Raji (cell line): ENCODE results near the gene TOR4A.

Experiments used
- POLR2A ChIP-seq: IDR thresholded peaks from 2 replicates; pipeline ENCODE4 v1.6.1; 2011; ENCODE audit warnings: low read depth, low read length, control low read depth; ENCODE audit not compliant: insufficient read depth

The TOR4A gene

DNA sequence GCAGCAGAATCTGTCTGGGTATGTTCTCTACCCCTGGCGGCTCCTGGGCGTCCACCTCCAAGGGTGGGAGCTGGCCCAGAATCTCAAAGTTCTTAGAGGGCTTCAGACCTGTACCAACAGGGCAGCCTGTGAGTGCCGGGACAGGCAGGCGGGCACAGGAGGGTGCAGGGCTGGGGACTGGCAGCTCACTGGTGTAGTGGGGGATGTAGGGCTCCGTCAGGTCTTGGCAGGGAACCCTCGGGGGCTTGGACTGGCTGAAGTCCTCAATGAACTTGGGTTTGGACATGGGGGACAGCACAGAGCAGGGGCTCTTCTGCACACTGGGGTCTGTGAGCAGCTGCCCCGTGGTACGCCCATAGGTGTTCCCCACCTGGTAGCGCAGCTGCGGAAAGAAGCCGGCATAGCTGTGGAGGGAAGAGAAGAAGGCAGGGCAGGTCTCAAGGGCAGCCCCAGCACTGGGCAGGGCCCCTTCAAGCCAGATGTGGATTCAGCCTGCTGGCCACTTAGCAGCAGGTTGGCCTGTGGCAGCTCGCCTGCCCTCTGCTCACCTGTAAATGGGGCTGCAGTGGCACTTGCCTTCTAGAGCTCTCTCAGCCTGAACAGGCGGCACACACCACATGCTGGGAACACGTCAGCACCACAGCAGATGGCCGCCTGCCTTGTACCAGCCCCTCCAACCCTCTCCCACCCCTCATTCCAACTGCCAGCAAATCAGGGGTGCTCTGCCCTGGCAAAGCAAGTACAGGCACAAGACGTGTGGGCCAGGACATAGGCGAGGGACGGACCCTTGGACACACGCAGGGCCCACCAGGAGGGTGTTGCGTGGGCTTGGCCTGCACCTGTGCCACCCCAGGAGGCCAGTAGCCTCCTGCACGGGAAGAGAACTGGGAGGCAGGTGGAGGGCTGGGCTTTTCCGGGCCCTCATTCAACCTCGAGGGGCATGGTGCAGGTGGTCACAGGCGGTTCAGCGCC lies 31.8 kb upstream of the TOR4A start:
- TF ChIP-seq POLR2A = no peak

DNA sequence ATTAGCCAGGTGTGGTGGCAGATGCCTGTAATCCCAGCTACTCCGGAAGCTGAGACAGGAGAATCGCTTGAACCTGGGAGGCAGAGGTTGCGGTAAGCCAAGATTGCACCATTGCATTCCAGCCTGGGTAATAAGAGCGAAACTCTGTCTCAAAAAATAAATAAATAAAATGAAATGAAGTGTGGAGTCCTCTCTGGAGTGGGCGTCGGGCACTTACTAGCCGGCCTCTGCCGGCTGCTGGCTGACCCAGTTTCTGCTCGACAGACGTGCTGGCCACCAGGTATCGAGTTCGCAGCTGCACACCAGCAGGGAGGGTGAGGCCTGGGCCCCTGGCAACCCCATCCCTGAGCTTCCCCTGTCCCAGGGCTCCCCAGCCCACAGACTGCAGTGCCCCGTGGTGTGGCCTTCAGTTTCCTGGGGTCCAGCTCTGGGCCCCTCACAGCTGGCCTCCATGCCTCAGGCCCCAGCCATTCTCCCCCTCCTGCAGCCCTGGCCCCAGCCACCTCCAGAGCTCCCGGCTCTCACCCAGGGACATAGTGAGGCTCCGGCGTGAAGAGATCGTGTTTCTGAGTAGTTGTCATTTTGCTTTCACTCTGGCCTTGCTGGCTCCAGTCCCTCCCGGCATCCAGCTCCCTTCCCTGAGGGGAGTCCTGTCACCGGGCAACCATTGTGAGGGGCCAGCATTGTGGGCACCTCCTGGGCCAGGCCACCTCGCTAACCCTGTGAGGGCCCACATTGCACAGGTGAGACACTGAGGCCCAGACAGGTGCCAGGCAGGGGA lies 30.2 kb upstream of the TOR4A start:
- TF ChIP-seq POLR2A = no peak

DNA sequence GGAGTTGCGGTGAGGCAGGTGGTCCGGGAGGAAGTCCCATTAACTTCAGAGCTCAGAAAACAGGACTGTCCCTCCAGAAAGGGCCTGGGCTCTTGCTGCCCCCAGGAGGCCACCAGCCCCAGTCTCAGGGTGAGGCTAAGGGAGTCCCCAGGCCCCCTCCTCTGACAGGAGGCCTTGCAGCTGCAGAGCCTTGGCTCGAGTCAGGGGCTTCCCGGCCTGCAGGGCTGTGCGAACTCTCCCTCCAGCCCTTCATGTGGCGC lies 29.7 kb upstream of the TOR4A start:
- no peak for TF ChIP-seq POLR2A

DNA sequence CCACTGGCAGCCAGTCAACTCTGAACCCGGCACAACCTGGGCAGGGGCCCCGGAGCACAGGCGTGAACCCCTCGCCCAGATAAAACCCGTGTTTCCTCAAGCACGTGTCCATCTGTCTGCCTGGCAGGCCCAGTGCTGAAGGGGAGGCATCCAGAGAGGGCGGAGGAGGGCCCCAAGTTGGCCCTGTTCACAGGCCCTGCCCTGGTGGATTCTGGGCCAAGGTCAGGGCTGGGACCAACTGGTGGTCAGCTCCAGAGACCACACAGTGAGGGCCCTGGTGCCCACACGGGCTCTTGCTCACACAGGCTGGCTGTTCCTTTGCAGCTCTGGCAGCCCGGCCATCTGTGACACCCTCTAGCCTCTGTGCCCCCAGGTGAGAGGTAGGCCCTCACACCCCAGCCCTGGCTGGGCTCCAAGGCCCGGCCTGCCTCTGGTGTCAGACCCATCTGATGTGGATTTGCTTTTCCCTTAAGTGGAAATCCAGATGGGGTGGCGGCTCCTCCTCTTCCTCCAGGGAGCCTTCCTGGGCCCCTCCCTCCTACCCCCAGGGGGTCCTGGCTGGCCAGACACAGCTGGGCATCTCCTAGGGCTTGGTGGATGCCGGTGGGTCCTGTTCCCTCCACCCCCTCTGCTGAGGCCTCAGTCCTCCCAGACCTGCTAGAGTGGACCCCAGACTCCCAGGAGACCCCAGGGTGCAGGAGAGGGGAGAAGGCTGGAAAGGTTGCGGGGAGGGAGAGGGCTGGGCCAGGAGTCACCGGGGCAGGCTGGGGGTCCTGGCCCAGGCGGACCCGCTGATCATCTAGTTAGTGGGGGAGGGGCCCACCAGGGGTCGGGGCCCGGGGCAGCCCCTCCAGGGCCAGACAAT lies 27.0 kb upstream of the TOR4A start:
- no peak for TF ChIP-seq POLR2A

DNA sequence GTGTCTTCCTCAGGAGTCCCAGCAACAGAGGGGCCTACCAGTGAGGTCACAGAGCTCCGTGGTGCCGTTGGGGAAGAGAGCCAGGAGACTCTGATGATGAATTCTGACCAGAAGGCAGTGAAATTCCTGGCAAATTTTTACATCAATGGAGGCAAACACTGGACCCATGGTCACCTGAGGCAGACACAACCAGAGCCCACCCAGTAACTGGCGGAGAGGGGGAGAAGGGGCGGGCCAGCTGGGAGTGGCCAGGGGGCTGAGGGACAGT lies 26.4 kb upstream of the TOR4A start, which contains the start of gene STPG3:
Gene STPG3 (plus strand): TSS at position 93 of the 268 bp plus-strand sequence. CDS start 1 bp downstream, at position 94.
- TF ChIP-seq POLR2A = no peak

DNA sequence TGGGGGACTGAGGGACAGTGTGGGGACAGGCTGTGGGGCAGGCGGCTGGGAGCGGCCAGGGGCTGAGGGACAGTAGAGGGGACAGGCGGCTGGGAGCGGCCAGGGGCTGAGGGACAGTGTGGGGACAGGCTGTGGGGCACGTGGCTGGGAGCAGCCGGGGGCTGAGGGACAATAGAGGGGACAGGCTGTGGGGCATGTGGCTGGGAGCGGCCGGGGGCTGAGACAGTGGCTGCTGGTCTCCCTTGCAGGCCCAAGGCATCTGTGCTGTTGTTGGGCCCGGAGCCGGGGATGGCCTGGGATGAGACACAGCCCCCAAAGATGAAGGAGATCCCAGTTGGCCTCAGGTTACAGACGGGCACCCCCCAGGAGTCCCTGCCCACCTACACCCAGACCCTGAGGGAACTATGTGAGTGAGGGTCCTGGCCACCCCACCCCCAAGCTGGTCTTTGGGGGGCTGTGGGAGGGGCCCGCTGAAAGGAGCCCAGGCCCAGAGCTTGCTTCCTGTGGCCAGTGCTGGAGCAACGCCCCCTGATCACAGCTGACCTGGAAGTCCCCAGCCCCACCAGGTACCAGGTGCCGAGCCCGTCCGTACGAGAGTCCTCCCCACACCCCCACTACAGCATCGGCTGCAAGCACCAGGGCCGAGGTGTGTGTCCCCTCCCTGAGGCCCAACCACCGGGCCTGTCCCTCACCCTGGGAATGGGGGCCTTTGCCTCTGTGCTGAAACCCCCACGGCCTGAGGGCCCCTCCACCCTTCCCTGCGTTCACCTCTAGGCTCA lies 25.8 kb upstream of the TOR4A start:
- no peak for TF ChIP-seq POLR2A

DNA sequence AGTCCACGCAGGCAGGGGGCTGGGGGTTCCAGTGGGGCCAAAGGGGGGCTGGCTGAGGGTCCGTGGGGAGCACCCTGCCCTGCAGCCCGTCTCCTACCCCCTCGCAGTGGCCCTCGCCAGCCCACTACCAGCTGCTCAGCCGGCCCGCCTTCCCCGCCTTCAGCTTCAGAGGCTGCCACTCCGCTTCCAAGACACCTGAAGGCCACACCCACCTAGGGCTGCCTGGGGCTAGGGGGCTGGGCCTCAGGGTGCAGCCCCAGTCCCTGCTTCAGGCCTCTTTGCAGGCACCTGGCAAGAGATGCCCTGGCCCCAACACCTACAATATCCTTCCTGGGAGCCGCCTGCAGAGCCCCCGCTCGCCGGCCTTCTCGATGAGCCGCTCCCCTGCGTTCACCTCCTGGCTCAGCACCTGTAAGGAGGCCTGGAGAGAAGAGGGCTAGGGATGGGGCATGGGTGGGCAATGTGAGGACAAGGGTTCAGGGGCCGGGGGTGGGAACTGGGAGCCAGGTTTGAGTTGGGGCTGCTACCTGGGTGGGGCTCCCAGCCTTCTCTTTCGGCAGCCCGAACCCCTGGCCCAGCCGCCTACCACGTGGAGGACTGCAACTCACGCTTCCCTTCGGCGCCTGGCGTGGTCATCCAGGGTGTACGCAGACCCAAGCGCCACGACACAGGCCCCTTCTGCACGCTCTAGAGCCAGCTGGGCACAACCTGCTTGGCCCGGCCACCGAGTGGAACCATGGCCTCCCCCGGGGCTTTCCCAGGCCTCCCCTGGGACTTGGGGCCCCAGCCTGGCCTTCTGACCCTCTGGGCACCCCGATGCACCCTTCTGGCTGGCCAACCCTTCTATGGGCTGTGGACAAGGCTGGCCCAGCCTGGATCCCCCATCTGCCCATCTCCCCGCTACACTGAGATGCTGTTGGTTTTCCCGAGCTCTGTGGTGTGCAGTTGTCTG lies 24.7 kb upstream of the TOR4A start:
- TF ChIP-seq POLR2A = no peak

DNA sequence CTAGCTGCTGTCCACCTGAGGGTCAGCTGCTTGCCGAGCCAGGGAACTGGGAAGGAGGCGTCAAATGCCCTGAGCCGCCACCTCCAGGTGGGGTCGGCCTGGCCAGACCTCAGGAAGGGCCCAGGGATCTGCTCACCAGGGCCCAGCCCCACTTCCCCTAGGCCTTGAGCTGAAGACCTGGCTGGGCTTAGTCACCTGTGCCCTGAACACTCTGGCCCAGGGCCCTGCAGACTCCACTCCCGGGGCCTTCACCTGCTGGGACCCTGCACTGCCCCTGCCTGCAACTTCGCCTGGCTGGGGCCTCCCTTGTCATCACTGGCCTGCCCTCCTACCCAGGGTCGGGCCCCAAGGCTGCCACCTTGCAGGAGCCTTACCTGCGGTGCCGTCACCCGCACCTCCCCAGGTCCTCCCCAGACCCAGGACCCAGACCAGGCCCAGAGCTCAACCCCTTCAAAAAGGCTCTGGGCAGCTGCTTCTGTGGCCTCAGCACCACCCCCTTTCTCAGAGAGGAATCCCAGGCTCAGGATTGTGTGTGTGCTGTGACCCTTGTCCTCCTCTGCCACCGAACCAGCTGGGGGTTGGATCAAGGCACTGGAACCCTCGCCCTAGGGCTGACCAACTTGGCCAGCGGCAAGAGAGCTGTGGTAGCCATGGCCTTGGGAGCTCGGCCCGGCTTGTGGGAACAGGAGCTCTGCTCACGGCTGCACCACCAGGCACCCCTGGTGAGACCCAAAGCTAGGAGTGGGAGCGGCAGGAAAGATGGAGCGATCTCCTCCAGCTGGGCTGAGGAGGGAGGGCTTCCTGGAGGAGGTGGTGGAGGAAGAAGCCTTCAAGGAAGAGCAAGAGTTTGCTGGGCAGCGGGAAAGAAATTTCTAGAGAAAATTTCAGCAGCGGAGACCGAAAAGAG lies 23.6 kb upstream of the TOR4A start:
- no peak for TF ChIP-seq POLR2A

DNA sequence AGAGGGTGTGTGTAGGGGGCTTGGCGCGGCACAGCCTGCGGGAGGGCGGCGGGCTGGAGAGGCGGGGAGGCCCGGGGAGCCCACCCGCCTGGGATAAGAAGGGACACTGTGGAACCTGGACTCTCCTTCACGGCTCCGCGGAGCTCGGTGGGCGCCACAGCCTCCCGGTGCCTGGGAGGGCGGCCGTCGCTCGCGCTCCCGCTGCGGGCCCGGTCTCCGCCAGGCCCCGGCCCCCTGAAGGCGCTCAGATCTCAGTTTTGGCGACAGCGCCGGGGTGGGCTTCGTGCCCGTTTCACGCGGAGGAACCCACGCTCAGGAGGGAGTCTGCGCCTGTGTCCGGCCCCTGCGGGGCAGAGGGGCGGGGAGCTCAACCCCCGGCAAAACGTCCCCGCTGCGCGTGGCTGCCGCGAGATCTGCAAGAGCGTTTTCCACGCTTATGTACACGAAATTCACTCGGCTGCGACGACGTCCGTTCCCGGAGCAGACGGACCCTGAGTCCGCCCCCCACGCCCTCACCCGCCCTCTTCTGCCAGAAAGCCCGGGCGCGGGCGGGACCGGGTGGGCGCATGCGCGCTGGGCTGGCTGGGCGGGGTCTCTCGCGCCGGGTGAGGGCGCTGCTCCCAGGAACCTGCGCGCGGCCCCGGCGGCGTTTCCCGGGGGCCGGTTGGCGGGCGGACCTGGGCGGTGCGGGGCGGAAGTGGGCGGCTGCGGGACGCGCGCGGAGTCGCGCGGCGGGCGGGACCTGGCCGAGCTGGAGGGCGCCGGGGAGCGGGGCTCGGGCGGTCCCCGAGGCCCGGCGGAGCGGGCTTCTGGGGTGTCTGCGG lies 22.7 kb upstream of the TOR4A start, which contains the start of gene NELFB:
Gene NELFB (plus strand): TSS at position 704 of the 824 bp plus-strand sequence.
- TF ChIP-seq POLR2A = peak; percentile 91

DNA sequence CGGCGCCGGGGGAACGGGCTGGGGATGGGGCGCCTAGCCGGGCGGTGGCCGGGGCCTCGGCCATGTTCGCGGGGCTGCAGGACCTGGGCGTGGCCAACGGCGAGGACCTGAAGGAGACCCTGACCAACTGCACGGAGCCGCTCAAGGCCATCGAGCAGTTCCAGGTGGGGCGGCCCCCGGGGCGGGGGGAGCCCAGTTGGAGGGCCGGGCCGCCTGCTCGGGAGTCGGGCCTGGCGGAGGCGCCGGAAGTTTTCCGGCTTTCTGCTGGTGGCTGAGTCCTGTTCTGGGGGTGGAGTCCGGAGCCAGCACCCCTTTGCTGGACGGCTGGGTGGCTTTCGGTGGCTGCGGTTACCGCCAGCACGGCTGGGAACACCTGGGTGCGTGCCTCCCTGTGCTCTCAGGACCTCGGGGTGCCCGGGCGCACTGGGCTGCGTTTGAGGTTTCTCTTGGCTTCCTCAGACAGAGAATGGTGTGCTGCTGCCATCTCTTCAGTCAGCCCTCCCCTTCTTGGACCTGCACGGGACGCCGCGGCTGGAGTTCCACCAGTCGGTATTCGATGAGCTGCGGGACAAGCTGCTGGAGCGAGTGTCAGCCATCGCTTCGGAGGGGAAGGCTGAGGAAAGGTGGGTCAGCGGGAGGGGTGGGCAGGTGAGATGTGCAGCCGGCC lies 21.9 kb upstream of the TOR4A start:
- TF ChIP-seq POLR2A = no peak

DNA sequence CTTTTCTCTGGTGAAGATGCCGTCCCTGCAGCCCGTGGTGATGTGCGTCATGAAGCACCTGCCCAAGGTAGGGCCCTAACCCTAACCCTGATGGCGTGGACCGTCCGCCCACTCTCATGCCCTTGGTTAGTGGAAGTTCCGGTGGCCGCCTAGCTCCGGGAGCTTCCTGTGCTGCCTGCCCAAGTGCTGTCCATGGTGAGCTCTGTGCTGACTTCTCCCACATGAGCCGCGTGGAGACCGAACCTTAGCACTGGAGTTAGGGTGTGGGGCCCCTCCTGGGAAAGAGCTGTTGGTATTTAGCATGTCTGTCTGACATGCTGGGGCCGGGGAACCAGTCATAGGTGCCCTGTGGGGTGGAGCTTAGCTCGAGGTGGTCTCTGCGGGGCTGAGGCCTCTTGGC lies 21.2 kb upstream of the TOR4A start:
- TF ChIP-seq POLR2A = no peak
